ENCODE measurements around the gene TTC31. TPM values are rescaled to one million over a fixed set of nuclear protein-coding genes. Genes with fewer than 3 reads are reported as not detected.
A peak's percentile ranks its signal among the peaks of the same experiment; 100 is the strongest.

TTC31 gene
- total RNA-seq, 1 experiment from 2014 or later, result 38.3 TPM

DNA sequence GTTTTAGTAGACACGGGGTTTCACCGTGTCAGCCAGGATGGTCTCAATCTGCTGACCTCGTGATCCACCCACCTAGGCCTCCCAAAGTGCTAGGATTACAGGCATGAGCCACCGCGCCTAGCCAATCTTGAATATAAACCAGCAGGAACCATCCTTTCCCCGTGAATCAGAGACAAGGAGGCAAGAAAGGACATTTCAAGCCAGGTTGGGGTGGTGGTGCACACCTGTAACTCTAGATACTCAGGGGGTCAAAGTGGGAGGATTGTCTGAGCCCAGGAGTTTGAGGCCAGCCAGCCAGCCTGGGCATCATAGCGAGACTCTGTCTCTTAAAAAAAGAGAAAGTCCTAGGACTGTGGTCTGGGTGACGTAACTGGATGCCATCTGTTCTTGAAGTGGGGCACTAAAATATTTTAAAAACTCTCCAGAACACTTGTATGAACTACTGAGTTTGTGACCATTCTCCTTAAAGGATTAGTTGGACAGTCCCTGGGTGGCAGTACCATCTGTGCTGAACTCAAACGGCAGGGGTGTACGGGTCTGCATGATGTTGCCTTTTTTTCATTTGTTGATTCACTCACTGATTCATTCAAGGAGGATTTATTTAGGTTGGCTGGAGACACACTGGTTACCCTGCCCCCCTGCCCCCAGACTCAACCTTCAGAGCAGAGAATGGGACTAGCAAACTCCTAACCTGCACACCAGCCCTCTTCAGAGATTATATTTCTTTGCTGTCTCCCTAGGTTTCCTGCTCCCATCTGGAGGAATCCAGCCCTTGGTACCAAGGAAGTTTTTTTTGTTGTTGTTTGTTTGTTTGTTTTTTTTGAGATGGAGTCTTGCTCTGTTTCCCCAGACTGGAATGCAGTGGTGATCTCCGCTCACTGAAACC is 28.5 kb downstream of the TTC31 start (continued):
- TF ChIP-seq, protein P1, sequence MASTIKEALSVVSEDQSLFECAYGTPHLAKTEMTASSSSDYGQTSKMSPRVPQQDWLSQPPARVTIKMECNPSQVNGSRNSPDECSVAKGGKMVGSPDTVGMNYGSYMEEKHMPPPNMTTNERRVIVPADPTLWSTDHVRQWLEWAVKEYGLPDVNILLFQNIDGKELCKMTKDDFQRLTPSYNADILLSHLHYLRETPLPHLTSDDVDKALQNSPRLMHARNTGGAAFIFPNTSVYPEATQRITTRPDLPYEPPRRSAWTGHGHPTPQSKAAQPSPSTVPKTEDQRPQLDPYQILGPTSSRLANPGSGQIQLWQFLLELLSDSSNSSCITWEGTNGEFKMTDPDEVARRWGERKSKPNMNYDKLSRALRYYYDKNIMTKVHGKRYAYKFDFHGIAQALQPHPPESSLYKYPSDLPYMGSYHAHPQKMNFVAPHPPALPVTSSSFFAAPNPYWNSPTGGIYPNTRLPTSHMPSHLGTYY (CRISPR knock-in tag; IDR thresholded peaks at IDR 0.05), result no peak
- TF ChIP-seq ELF4 (CRISPR knock-in tag; IDR thresholded peaks at IDR 0.05; ENCODE audit: low read depth) (no peak), NFATC4 (CRISPR knock-in tag; IDR thresholded peaks at IDR 0.05) (no peak)
- TF ChIP-seq, protein P2, sequence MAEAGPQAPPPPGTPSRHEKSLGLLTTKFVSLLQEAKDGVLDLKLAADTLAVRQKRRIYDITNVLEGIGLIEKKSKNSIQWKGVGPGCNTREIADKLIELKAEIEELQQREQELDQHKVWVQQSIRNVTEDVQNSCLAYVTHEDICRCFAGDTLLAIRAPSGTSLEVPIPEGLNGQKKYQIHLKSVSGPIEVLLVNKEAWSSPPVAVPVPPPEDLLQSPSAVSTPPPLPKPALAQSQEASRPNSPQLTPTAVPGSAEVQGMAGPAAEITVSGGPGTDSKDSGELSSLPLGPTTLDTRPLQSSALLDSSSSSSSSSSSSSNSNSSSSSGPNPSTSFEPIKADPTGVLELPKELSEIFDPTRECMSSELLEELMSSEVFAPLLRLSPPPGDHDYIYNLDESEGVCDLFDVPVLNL (CRISPR knock-in tag; IDR thresholded peaks at IDR 0.05; ENCODE audit: borderline replicate concordance, low read depth), result no peak
- TF ChIP-seq, protein P3, sequence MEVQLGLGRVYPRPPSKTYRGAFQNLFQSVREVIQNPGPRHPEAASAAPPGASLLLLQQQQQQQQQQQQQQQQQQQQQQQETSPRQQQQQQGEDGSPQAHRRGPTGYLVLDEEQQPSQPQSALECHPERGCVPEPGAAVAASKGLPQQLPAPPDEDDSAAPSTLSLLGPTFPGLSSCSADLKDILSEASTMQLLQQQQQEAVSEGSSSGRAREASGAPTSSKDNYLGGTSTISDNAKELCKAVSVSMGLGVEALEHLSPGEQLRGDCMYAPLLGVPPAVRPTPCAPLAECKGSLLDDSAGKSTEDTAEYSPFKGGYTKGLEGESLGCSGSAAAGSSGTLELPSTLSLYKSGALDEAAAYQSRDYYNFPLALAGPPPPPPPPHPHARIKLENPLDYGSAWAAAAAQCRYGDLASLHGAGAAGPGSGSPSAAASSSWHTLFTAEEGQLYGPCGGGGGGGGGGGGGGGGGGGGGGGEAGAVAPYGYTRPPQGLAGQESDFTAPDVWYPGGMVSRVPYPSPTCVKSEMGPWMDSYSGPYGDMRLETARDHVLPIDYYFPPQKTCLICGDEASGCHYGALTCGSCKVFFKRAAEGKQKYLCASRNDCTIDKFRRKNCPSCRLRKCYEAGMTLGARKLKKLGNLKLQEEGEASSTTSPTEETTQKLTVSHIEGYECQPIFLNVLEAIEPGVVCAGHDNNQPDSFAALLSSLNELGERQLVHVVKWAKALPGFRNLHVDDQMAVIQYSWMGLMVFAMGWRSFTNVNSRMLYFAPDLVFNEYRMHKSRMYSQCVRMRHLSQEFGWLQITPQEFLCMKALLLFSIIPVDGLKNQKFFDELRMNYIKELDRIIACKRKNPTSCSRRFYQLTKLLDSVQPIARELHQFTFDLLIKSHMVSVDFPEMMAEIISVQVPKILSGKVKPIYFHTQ (CRISPR knock-in tag; IDR thresholded peaks at IDR 0.05), result no peak

DNA sequence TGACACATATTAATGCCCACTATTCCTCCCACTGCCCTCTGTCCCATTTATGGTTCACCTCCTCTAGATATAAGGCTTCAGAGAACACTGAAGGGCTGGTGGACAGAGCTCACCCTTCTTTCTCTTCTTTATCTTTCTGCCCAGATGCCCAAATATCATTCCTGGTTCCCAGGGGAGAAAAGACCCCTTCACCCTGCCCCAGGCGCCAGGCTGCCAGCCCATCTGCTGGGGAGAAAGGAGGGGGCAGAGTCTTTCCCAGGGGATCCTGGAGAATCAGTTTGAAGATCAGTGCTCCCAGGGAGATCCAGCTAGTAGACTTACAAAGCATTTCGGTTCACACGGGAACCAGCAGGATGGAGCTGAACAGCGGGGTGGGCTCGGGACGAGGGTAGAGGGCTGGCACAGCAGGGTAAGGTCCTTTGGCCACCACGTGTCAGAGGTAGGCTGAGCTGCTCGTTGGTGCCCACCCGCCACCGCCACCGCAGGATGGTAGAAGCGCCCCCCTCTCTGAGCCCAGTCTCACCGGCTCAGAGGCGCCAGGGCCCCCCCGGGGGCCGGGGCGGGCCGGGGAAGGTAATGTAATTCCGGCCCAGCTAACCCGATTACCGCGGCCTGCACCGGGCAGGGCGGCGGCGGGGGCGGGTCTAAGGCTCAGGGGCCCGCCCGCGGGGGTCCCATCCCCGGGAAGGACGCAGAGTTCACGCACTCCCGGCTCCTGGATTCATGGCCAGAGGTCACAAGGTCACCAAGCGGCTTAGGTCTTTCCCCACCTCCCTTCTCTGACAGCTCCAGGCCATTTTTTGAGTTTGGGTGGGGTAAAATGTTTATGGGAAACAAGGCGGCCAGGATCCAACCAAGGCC is 30.1 kb downstream of the TTC31 start:
- peaks cover 23% of the 10 kb centered on the region for H3K4me1 Mint-ChIP-seq
- H3K27ac Mint-ChIP-seq, result no peak overlapping the region
- peaks cover 8% of the 10 kb centered on the region for H3K9me3 Mint-ChIP-seq
- DNase-seq (ENCODE audit: low spot score) (no peak), ATAC-seq (no peak)
- ChIA-PET CTCF (interaction anchor here (1.2 to 2.3 kb wide), 2 partner anchors 9 to 30 kb away, joined by 6 to 8 read pairs; partner anchors contain the start of genes CCDC142 and TTC31), POLR2A (interaction anchor here (0.9 kb wide), 1 partner anchor 40 kb away, joined by 3 read pairs; no protein-coding TSS in a partner anchor)
- H3K27me3 Mint-ChIP-seq (ENCODE audit: low read depth), result peaks cover 99% of the 10 kb centered on the region
- H3K4me3 Mint-ChIP-seq, result peak overlapping the region; percentile 65
- H3K36me3 Mint-ChIP-seq, result peaks cover 9% of the 10 kb centered on the region
- TF ChIP-seq SMAD4 (CRISPR knock-in tag; IDR thresholded peaks at IDR 0.05), result no peak
- TF ChIP-seq, protein P4, sequence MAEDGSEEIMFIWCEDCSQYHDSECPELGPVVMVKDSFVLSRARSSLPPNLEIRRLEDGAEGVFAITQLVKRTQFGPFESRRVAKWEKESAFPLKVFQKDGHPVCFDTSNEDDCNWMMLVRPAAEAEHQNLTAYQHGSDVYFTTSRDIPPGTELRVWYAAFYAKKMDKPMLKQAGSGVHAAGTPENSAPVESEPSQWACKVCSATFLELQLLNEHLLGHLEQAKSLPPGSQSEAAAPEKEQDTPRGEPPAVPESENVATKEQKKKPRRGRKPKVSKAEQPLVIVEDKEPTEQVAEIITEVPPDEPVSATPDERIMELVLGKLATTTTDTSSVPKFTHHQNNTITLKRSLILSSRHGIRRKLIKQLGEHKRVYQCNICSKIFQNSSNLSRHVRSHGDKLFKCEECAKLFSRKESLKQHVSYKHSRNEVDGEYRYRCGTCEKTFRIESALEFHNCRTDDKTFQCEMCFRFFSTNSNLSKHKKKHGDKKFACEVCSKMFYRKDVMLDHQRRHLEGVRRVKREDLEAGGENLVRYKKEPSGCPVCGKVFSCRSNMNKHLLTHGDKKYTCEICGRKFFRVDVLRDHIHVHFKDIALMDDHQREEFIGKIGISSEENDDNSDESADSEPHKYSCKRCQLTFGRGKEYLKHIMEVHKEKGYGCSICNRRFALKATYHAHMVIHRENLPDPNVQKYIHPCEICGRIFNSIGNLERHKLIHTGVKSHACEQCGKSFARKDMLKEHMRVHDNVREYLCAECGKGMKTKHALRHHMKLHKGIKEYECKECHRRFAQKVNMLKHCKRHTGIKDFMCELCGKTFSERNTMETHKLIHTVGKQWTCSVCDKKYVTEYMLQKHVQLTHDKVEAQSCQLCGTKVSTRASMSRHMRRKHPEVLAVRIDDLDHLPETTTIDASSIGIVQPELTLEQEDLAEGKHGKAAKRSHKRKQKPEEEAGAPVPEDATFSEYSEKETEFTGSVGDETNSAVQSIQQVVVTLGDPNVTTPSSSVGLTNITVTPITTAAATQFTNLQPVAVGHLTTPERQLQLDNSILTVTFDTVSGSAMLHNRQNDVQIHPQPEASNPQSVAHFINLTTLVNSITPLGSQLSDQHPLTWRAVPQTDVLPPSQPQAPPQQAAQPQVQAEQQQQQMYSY (CRISPR knock-in tag; IDR thresholded peaks at IDR 0.05), result no peak
- TF ChIP-seq, protein P5, sequence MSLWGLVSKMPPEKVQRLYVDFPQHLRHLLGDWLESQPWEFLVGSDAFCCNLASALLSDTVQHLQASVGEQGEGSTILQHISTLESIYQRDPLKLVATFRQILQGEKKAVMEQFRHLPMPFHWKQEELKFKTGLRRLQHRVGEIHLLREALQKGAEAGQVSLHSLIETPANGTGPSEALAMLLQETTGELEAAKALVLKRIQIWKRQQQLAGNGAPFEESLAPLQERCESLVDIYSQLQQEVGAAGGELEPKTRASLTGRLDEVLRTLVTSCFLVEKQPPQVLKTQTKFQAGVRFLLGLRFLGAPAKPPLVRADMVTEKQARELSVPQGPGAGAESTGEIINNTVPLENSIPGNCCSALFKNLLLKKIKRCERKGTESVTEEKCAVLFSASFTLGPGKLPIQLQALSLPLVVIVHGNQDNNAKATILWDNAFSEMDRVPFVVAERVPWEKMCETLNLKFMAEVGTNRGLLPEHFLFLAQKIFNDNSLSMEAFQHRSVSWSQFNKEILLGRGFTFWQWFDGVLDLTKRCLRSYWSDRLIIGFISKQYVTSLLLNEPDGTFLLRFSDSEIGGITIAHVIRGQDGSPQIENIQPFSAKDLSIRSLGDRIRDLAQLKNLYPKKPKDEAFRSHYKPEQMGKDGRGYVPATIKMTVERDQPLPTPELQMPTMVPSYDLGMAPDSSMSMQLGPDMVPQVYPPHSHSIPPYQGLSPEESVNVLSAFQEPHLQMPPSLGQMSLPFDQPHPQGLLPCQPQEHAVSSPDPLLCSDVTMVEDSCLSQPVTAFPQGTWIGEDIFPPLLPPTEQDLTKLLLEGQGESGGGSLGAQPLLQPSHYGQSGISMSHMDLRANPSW (CRISPR knock-in tag; conservative IDR thresholded peaks at IDR 0.05; ENCODE audit: low read depth), result no peak
- no peak for TF ChIP-seq ZNF121 (CRISPR knock-in tag; IDR thresholded peaks at IDR 0.05)
- TF ChIP-seq, protein P6, sequence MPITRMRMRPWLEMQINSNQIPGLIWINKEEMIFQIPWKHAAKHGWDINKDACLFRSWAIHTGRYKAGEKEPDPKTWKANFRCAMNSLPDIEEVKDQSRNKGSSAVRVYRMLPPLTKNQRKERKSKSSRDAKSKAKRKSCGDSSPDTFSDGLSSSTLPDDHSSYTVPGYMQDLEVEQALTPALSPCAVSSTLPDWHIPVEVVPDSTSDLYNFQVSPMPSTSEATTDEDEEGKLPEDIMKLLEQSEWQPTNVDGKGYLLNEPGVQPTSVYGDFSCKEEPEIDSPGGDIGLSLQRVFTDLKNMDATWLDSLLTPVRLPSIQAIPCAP (CRISPR knock-in tag; IDR thresholded peaks at IDR 0.05), result no peak
- TF ChIP-seq, protein P7, sequence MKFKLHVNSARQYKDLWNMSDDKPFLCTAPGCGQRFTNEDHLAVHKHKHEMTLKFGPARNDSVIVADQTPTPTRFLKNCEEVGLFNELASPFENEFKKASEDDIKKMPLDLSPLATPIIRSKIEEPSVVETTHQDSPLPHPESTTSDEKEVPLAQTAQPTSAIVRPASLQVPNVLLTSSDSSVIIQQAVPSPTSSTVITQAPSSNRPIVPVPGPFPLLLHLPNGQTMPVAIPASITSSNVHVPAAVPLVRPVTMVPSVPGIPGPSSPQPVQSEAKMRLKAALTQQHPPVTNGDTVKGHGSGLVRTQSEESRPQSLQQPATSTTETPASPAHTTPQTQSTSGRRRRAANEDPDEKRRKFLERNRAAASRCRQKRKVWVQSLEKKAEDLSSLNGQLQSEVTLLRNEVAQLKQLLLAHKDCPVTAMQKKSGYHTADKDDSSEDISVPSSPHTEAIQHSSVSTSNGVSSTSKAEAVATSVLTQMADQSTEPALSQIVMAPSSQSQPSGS (CRISPR knock-in tag; IDR thresholded peaks at IDR 0.05; ENCODE audit: borderline replicate concordance, low read depth), result no peak
- TF ChIP-seq ZNF263 (CRISPR knock-in tag; IDR thresholded peaks at IDR 0.05; ENCODE audit: low read depth), result no peak
- TF ChIP-seq JAZF1 (CRISPR knock-in tag; IDR thresholded peaks at IDR 0.05), result no peak
- TF ChIP-seq, protein P8, sequence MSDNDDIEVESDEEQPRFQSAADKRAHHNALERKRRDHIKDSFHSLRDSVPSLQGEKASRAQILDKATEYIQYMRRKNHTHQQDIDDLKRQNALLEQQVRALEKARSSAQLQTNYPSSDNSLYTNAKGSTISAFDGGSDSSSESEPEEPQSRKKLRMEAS (CRISPR knock-in tag; IDR thresholded peaks at IDR 0.05), result no peak
- TF ChIP-seq, protein P2 (CRISPR knock-in tag; IDR thresholded peaks at IDR 0.05; ENCODE audit: borderline replicate concordance, low read depth), result no peak
- TF ChIP-seq SOX15 (CRISPR knock-in tag; IDR thresholded peaks at IDR 0.05), result no peak
- no peak for TF ChIP-seq NR3C1 (CRISPR knock-in tag; conservative IDR thresholded peaks at IDR 0.05; ENCODE audit: low read depth)
